GM20431 (cell line): ENCODE results near the gene NCOA3.

Source experiments
- in situ Hi-C: fragments of 300-500 bp; cut with MseI, MboI; formaldehyde crosslinking; loops from one replicate; pipeline ENCODE4 v1.15.0; 2020; ENCODE audit warnings: low sequenced_read_pairs; ENCODE audit not compliant: unreplicated experiment

The NCOA3 gene

DNA sequence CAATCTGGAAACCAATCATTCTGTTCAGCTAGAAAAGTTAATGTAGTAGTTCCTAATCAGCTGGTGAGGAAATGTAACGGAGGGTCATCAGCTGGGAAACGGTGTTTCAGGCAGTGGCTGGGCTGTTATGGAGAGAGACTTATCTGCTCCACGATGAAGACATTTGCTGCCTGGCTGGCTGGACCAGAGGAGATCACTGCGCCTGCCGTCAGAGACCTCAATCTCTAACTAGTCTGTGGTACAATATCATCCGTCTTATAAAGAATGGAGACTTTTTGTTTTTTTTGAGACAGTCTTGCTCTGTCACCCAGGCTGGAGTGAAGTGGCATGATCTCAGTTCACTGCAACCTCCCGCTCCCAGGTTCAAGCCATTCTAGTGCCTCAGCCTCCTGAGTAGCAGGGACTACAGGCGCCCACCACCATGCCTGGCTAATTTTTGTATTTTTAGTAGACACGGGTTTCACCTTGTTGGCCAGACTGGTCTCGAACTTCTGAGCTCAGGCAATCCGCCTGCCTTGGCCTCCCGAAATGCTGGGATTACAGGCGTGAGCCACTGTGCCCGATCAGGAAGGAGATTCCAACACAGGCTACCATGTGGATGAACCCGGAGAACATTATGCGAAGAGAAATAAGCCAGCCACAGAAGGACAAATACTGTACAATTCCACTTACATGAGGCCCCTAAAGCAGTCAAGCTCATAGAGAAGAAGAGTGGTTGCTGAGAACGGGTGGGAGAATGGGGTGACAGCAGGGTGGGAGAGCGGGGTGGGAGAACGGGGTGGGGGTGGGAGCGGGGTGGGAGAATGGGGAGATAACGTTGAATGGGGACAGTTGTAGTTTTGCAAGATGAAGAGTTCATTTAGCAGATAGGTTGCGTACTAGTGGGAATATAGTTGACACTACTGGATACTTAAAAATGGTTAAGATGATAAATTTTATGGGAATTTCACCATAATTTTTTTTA is 168.5 kb downstream of the NCOA3 start:
- in situ Hi-C loops, result no loop called here

DNA sequence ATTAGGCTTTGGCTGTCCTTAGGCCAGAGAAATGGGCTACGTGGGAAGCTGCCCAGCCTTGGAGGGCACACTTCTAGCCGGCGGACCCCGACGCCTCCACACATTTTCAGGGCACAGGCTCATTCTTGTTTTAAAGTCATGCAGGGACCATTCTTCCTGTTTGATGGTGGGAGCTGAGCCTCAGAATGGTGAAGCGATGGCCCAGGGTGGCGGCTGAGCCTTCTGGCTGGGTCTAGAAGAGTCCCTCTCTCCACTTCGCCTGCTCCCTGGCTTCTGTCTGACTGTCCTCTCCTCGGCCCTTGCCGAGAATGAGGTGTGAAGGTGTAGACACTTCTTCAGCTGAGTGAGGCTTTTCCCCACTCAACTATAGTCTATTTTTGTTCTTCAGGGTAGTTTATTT is 169.2 kb downstream of the NCOA3 start:
- in situ Hi-C loops, result no loop called here

- in situ Hi-C loops, result no loop called here
Observed at GRCh38 chr20:47672166-47672565, 170.5 kb downstream of the NCOA3 start.

DNA sequence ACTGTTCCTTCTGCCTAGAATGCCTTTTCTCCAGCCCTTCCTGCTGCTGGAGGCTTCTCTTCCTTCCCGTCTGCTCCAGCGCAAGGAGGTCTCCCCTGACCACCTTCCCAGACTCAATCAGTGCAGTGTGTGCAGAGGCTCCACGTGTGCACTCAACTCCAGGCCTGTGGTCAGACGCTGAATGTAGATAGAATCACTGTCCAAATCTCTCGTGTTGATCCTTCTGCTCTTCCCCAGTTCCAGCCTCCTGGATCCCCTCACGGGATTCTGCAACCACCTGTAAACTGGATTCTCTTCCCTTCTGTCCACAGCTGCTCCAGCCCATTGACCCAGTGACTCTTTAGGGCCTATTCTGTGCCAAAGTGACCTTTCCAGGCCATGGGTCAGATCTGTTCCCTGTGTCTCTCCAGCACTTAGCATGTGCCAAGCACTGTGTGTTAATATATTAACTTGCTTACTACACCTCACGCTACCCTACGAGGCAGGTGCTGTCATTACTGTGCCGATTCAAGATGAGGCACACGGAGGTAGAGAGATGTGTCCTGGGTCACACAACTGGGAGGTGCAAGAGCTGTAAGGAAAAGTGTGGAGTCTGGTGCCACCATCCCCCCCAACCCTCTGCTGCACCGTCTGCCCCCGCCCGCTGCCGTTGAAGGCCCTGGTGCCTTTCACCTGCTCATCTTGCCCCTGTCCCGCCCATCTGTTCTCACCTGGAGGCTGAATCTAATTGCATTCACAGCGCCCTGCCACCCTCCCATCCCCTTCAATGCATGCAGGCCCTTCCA is 171.4 kb downstream of the NCOA3 start:
- in situ Hi-C loops, result no loop called here

GRCh38 chr20:47673671-47673955 is 171.9 kb downstream of the NCOA3 start:
- in situ Hi-C loops, result no loop called here

- in situ Hi-C loops, result no loop called here
Observed at GRCh38 chr20:47674145-47674544, 172.5 kb downstream of the NCOA3 start.

DNA sequence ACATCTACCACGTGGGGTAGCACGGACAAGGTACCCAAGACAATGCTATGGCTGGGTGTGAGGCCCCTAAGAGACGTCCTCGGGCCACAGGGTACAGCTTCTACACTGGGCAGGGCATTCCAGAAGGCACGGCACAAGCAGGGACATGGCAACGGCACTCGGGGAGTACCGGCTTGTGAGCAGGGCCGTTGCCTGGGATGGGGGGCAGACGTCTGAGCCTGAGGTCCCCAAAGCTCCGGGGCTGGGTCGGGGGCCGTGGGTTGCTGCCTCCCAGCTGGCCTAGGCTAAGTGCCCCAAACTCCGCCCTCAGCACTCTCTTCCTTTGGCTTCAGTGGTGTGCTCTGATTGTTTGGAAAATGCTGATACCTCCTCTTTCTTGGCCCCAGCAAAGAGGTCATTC is 173.0 kb downstream of the NCOA3 start:
- in situ Hi-C loops, result loop anchor here (25.0 kb wide), 1 partner anchor 938 kb away; no protein-coding TSS in a partner anchor

- in situ Hi-C loops, result loop anchor here (25.0 kb wide), 1 partner anchor 937 kb away; no protein-coding TSS in a partner anchor
Observed at GRCh38 chr20:47675190-47676142, 173.8 kb downstream of the NCOA3 start.

DNA sequence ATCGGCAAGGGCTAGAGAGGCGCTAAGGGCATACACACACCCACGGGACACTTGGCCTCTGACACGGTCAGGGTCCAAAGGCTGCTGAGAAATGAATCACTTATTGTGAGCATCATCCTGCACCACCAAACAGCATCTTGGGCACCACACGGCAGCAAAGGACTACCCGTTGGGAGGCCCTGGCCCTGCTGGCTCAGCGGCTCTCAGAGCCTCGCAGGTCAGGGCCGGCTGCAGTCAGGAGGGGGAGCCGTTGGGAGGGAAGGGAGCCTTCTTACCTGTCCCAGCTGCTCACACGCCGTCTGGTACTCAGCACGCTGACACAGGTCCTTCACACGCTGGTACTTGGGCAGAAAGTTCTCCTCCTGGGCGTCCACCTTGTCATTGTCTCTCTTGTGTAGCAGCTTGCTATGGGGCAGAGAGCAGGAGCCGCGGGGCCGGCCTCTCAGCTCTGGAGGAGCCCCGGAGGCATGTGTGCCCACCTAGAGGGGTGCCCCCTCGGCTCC is 174.6 kb downstream of the NCOA3 start:
- in situ Hi-C loops, result loop anchor here (25.0 kb wide), 1 partner anchor 936 kb away; no protein-coding TSS in a partner anchor

DNA sequence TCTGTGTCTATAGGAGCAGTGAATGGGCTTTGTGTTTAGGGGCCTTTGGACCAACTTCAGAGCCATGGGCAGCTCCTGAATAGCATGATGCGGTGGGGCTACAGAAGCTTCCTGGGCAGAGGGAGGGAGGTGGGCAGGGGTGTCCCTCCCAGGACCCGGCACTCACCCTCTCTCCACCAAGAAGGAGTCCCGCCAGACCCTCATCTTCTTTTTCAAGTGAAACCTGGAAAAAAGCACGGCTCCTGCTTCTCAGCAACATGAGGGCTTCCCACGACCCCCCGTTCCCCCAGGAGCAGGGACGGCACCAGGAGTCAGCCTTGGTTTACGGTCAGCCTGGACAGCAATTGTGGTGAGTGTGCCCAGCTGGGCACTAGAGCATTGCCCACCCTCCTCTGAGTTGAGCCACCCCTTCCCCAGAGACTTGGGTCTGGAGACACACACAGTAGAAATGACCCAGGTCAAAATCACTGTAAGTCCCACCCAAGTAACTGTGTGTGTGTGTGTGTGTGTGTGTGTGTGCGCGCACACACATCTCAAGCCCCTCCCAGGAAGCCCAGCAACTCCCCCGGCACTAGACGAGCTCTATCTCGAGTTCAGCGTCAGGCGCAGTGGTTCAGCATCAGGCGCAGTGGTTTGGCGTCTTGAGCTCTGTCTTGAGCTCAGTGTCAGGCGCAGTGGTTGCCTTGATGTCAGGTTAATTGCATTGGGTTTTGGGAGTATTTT is 175.4 kb downstream of the NCOA3 start:
- in situ Hi-C loops, result loop anchor here (25.0 kb wide), 1 partner anchor 935 kb away; no protein-coding TSS in a partner anchor

DNA sequence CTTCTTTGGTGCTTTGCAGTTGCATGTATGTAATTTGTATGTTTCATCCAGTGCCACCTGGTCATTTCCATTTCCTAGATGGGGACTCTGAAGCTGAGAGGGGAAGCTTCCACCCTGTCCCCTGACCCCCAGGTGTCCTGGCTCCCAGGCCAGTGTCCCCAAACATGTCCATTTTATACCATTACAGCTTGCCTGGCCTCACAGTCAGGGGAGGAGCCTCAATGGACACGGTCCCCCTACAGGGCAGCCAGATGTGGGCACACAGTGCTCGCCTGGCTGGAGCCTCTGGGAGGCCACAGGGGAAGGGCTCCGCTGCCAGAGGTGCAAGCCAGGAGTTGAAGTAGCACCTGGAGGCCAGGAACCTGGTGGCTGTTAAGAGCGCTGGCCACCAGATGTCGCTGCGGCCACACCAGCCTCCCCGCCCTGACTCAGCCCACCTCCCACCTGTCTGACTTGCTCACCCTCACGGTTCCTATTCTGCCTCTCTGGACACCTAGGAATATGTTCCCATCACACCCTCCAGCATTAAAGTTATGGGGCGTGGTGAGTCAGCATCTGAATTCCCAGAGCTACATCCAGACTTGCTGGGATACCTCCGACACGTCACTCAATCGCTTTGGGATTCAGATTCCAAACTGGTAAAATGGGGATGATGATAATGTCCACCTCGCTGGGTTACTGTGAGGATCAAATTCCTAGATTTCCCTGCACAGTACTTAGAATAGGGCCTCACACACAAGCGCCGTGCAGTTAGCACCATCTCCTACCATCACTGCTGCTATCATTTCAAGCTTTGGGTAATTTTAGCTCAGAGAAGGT is 176.2 kb downstream of the NCOA3 start:
- in situ Hi-C loops, result loop anchor here (25.0 kb wide), 1 partner anchor 934 kb away; no protein-coding TSS in a partner anchor

GRCh38 chr20:47678536-47678935 is 176.8 kb downstream of the NCOA3 start:
- in situ Hi-C loops, result loop anchor here (25.0 kb wide), 1 partner anchor 934 kb away; no protein-coding TSS in a partner anchor

- in situ Hi-C loops, result loop anchor here (25.0 kb wide), 1 partner anchor 933 kb away; no protein-coding TSS in a partner anchor
Observed at GRCh38 chr20:47679462-47679861, 177.8 kb downstream of the NCOA3 start.

DNA sequence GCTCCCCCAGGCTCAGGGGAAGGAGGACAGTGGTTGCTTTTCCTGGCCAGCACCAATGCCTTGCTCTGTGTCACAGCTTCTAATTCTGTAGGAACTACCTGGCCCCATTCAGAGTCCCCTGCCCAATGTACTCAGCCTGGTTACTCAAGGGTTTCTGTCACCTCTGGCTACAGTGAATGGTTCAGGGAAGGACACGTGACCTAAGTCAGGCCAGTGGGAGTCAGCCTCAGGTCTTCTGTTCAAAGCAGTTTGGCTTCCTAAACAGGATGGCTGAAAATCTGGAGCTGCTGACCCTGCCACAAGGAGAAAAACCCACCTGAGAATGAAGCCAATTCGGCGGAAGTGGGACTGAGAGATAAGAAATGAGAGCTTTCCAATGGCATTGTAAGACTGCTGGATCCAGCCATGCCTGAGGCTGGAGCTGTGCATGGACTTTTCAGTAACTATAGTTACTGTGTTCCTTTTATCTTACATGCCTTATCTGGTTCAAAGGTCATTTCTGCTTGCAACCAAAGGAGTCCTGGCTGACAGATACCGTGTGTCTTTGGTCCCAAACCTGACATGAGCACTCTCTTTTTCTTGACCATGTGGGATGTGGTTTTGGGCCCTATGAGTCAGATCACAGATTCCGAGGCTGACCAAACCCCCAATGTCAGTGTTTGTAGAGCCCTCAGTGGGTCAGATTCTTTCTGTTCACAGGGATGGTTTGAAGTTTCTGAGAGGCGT is 179.3 kb downstream of the NCOA3 start:
- in situ Hi-C loops, result loop anchor here (25.0 kb wide), 1 partner anchor 931 kb away; no protein-coding TSS in a partner anchor

DNA sequence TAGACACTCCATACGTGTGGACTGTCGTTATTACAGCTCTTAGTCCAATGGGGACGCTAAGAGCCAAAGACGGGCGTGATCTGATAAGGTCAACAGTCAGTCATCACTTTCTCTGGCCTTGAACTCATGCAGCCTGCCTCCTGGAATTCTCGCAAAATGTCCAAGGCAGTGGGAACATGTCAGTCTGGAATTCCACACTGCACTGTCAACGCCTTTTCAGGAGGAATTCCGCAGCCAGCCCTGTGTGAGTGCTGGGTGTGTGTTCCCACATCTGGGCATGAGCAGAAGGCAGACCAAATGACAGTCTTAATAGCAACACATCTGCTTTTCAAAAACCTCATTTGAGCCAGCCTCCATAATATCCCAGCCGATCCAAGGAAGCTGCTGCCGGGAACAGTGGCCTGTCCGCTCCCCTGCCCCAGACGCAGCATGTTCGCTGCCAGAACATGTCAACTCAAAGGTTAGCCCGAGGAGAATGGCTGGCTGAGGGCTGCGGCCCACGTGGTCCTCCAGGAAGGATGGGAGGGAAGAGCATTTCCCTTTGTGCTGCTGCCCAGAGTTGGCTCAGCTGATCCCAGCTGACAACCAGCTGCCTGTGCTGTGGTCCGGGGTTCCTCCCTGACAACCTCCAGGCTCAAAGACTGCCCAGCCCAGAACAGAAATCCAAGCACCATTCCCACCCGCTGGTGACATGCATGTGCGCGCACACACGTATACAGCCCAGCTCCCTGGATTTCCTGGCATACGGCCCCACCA is 180.5 kb downstream of the NCOA3 start:
- in situ Hi-C loops, result loop anchor here (25.0 kb wide), 1 partner anchor 930 kb away; no protein-coding TSS in a partner anchor

DNA sequence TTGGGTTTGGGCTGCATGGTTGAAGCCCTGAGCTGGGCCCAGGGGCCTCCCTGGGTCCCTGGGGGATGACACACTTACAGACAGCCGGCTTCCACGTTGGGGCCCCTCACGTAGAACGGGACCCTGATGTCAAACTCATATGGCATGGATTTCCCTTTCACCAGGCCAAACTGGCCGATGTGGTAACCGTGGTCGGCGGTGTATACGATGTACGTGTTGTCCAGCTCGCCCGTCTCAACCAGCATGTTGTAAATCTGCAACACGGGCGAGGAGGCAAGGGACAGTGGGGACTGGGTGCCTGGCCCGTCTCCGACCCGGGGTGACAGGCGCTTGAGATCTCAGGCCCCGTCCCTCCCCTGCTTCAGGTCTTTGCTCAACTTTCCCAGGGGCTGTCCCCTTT is 181.2 kb downstream of the NCOA3 start:
- in situ Hi-C loops, result loop anchor here (25.0 kb wide), 1 partner anchor 929 kb away; no protein-coding TSS in a partner anchor
